GM12878 (cell line): ENCODE data around the gene CSDE1. TPM values are rescaled to one million over a fixed set of nuclear protein-coding genes. Genes with fewer than 3 reads are reported as not detected.

Experiments
- CEBPZ ChIP-seq: fragments of 150-350 bp; IDR thresholded peaks from 2 replicates; pipeline ENCODE4 v1.6.1; 2016; ENCODE audit warnings: low read depth, low read length
- polyA plus RNA-seq, 11 experiments: library from polyadenylated mRNA; depleted of rRNA in 4 of 11; unstranded in 6 of 11; stranded (reverse) in 5 of 11; fragments of >200 nt; fragmentation: Nextera tagmentation in 4 of 11; fragmentation: Illumina TruSeq in 1 of 11; extraction: Ambion mirVana in 4 of 11; extraction: Trizol in 1 of 11; gene quantifications; 1 replicate in 1 of 11; 2 replicates in 10 of 11; pipeline versions ENCODE4 v1.2.1 to v1.2.3, GENCODE V29; 2011 to 2016; ENCODE audit warnings: inconsistent platforms in 2 of 11, missing spikeins in 2 of 11, low read depth in 1 of 11
- small RNA-seq: library from RNA; depleted of rRNA; stranded (forward); fragments of <200 nt; gene quantifications from one replicate; pipeline ENCODE3, GENCODE V24; 2014
- total RNA-seq, 4 experiments: library from RNA; depleted of rRNA in 3 of 4; stranded (reverse); fragments of >200 nt in 3 of 4; fragmentation: Illumina TruSeq in 1 of 4; extraction: Trizol in 1 of 4; gene quantifications; 2 replicates each; pipeline versions ENCODE4 v1.2.1 to v1.2.3, GENCODE V29; 2013 to 2021

CSDE1 gene
- total and polyA plus RNA-seq, 10 of the 15 experiments (the other 5 are each of a cell fraction or from before 2014, with no cell fraction given), result 130 to 390 (median 246) TPM

GRCh38 chr1:114666954-114667353 lies 90.8 kb downstream of the CSDE1 start (continued):
- TF ChIP-seq CEBPZ, result no peak

Small RNA genes lying within 50 kb of the gene (small RNA-seq; reads per million reads assigned to genes)
- gene RN7SL432P (not detected), gene RNY1P13 (not detected)

Other genes starting within 250 kb of the CSDE1 start
- 27.7 and 40.3 TPM in 2 replicates for gene TRIM33, start 246.8 kb downstream of the CSDE1 start, total RNA-seq (2014; rRNA removed)
- 28.2 and 36.1 TPM in 2 replicates for gene TRIM33, start 246.8 kb downstream of the CSDE1 start, total RNA-seq (2014; rRNA removed; fragmentation: Illumina TruSeq; extraction: Trizol)
- 24.9 and 28.7 TPM in 2 replicates for gene TRIM33, start 246.8 kb downstream of the CSDE1 start, total RNA-seq (2021)
- 32.7 and 35.6 TPM in 2 replicates for gene TRIM33, start 246.8 kb downstream of the CSDE1 start, polyA plus RNA-seq (2011; rRNA removed)
- gene TRIM33, start 246.8 kb downstream of the CSDE1 start, polyA plus RNA-seq (2014; fragmentation: Illumina TruSeq; extraction: Trizol), result 27.3 and 36.5 TPM in 2 replicates
- 10 to 100 TPM in 1 of 2 experiments, 1 to 10 TPM in 1; 9.0 to 10.6 TPM for gene TRIM33, start 246.8 kb downstream of the CSDE1 start, polyA plus RNA-seq (2014; fragmentation: Nextera tagmentation; extraction: Ambion mirVana)
- gene TRIM33, start 246.8 kb downstream of the CSDE1 start, polyA plus RNA-seq (2014; rRNA removed), result 16.8 and 23.4 TPM in 2 replicates
- gene TRIM33, start 246.8 kb downstream of the CSDE1 start, polyA plus RNA-seq (2016; fragmentation: Nextera tagmentation; extraction: Ambion mirVana), result 10 to 100 TPM; 12.8 to 16.6 TPM
- 37.3 and 41.8 TPM in 2 replicates for gene BCAS2, start 176.4 kb downstream of the CSDE1 start, total RNA-seq (2014; rRNA removed)
- 58.3 and 60.2 TPM in 2 replicates for gene BCAS2, start 176.4 kb downstream of the CSDE1 start, total RNA-seq (2014; rRNA removed; fragmentation: Illumina TruSeq; extraction: Trizol)
- gene BCAS2, start 176.4 kb downstream of the CSDE1 start, total RNA-seq (2021), result 35.5 and 38.7 TPM in 2 replicates
- gene BCAS2, start 176.4 kb downstream of the CSDE1 start, polyA plus RNA-seq (2011; rRNA removed), result 49.1 and 88.5 TPM in 2 replicates
- gene BCAS2, start 176.4 kb downstream of the CSDE1 start, polyA plus RNA-seq (2014; fragmentation: Illumina TruSeq; extraction: Trizol), result 61.2 and 77.9 TPM in 2 replicates
- 100 to 1,000 TPM; 121 to 129 TPM for gene BCAS2, start 176.4 kb downstream of the CSDE1 start, polyA plus RNA-seq (2014; fragmentation: Nextera tagmentation; extraction: Ambion mirVana)
- 39.6 and 45.1 TPM in 2 replicates for gene BCAS2, start 176.4 kb downstream of the CSDE1 start, polyA plus RNA-seq (2014; rRNA removed)
- 100 to 1,000 TPM in 1 of 2 experiments, 10 to 100 TPM in 1; 99.6 to 105 TPM for gene BCAS2, start 176.4 kb downstream of the CSDE1 start, polyA plus RNA-seq (2016; fragmentation: Nextera tagmentation; extraction: Ambion mirVana)
- 0.06 TPM in 1 of 2 replicates, not detected in the other for gene DENND2C, start 87.9 kb downstream of the CSDE1 start, total RNA-seq (2014; rRNA removed)
- gene DENND2C, start 87.9 kb downstream of the CSDE1 start, total RNA-seq (2014; rRNA removed; fragmentation: Illumina TruSeq; extraction: Trizol), result 0.04 and 0.09 TPM in 2 replicates
- gene DENND2C, start 87.9 kb downstream of the CSDE1 start, total RNA-seq (2021), result 0.08 TPM in 1 of 2 replicates, not detected in the other
- 0.01 and 0.09 TPM in 2 replicates for gene DENND2C, start 87.9 kb downstream of the CSDE1 start, polyA plus RNA-seq (2011; rRNA removed)
- 0.08 and 0.10 TPM in 2 replicates for gene DENND2C, start 87.9 kb downstream of the CSDE1 start, polyA plus RNA-seq (2014; fragmentation: Illumina TruSeq; extraction: Trizol)
- not detected for gene DENND2C, start 87.9 kb downstream of the CSDE1 start, polyA plus RNA-seq (2014; fragmentation: Nextera tagmentation; extraction: Ambion mirVana)
- 0.03 and 0.06 TPM in 2 replicates for gene DENND2C, start 87.9 kb downstream of the CSDE1 start, polyA plus RNA-seq (2014; rRNA removed)
- gene DENND2C, start 87.9 kb downstream of the CSDE1 start, polyA plus RNA-seq (2016; fragmentation: Nextera tagmentation; extraction: Ambion mirVana), result under 1 TPM in 1 of 2 experiments, not detected in 1; 0.07 TPM
- gene AMPD1, start 62.4 kb downstream of the CSDE1 start, total RNA-seq (2014; rRNA removed), result not detected in 2 replicates
- gene AMPD1, start 62.4 kb downstream of the CSDE1 start, total RNA-seq (2014; rRNA removed; fragmentation: Illumina TruSeq; extraction: Trizol), result not detected in 2 replicates
- not detected in 2 replicates for gene AMPD1, start 62.4 kb downstream of the CSDE1 start, total RNA-seq (2021)
- not detected in 2 replicates for gene AMPD1, start 62.4 kb downstream of the CSDE1 start, polyA plus RNA-seq (2011; rRNA removed)
- gene AMPD1, start 62.4 kb downstream of the CSDE1 start, polyA plus RNA-seq (2014; fragmentation: Illumina TruSeq; extraction: Trizol), result 0.12 TPM in 1 of 2 replicates, not detected in the other
- gene AMPD1, start 62.4 kb downstream of the CSDE1 start, polyA plus RNA-seq (2014; fragmentation: Nextera tagmentation; extraction: Ambion mirVana), result not detected
- 0.14 TPM in 1 of 2 replicates, not detected in the other for gene AMPD1, start 62.4 kb downstream of the CSDE1 start, polyA plus RNA-seq (2014; rRNA removed)
- gene AMPD1, start 62.4 kb downstream of the CSDE1 start, polyA plus RNA-seq (2016; fragmentation: Nextera tagmentation; extraction: Ambion mirVana), result under 1 TPM in 1 of 2 experiments, not detected in 1; 0.30 TPM
- 65.7 and 81.7 TPM in 2 replicates for gene NRAS, start 41.2 kb downstream of the CSDE1 start, total RNA-seq (2014; rRNA removed)
- gene NRAS, start 41.2 kb downstream of the CSDE1 start, total RNA-seq (2014; rRNA removed; fragmentation: Illumina TruSeq; extraction: Trizol), result 71.3 and 72.0 TPM in 2 replicates
- gene NRAS, start 41.2 kb downstream of the CSDE1 start, total RNA-seq (2021), result 48.6 and 49.9 TPM in 2 replicates
- gene NRAS, start 41.2 kb downstream of the CSDE1 start, polyA plus RNA-seq (2011; rRNA removed), result 73.2 and 110 TPM in 2 replicates
- gene NRAS, start 41.2 kb downstream of the CSDE1 start, polyA plus RNA-seq (2014; fragmentation: Illumina TruSeq; extraction: Trizol), result 67.0 and 91.3 TPM in 2 replicates
- gene NRAS, start 41.2 kb downstream of the CSDE1 start, polyA plus RNA-seq (2014; fragmentation: Nextera tagmentation; extraction: Ambion mirVana), result 10 to 100 TPM; 31.7 to 33.0 TPM
- 31.6 and 36.7 TPM in 2 replicates for gene NRAS, start 41.2 kb downstream of the CSDE1 start, polyA plus RNA-seq (2014; rRNA removed)
- gene NRAS, start 41.2 kb downstream of the CSDE1 start, polyA plus RNA-seq (2016; fragmentation: Nextera tagmentation; extraction: Ambion mirVana), result 10 to 100 TPM; 66.7 to 68.1 TPM
- gene SIKE1, start 22.7 kb upstream of the CSDE1 start, total RNA-seq (2014; rRNA removed), result 67.0 and 71.3 TPM in 2 replicates
- gene SIKE1, start 22.7 kb upstream of the CSDE1 start, total RNA-seq (2014; rRNA removed; fragmentation: Illumina TruSeq; extraction: Trizol), result 34.3 and 35.6 TPM in 2 replicates
- 43.3 and 45.1 TPM in 2 replicates for gene SIKE1, start 22.7 kb upstream of the CSDE1 start, total RNA-seq (2021)
- gene SIKE1, start 22.7 kb upstream of the CSDE1 start, polyA plus RNA-seq (2011; rRNA removed), result 47.7 and 78.7 TPM in 2 replicates
- 23.3 and 27.7 TPM in 2 replicates for gene SIKE1, start 22.7 kb upstream of the CSDE1 start, polyA plus RNA-seq (2014; fragmentation: Illumina TruSeq; extraction: Trizol)
- gene SIKE1, start 22.7 kb upstream of the CSDE1 start, polyA plus RNA-seq (2014; fragmentation: Nextera tagmentation; extraction: Ambion mirVana), result 10 to 100 TPM; 10.4 to 12.8 TPM
- gene SIKE1, start 22.7 kb upstream of the CSDE1 start, polyA plus RNA-seq (2014; rRNA removed), result 51.6 and 55.3 TPM in 2 replicates
- 10 to 100 TPM; 59.0 to 60.3 TPM for gene SIKE1, start 22.7 kb upstream of the CSDE1 start, polyA plus RNA-seq (2016; fragmentation: Nextera tagmentation; extraction: Ambion mirVana)
- not detected in 2 replicates for gene SYCP1, start 96.9 kb upstream of the CSDE1 start, total RNA-seq (2014; rRNA removed)
- gene SYCP1, start 96.9 kb upstream of the CSDE1 start, total RNA-seq (2014; rRNA removed; fragmentation: Illumina TruSeq; extraction: Trizol), result not detected in 2 replicates
- gene SYCP1, start 96.9 kb upstream of the CSDE1 start, total RNA-seq (2021), result not detected in 2 replicates
- gene SYCP1, start 96.9 kb upstream of the CSDE1 start, polyA plus RNA-seq (2011; rRNA removed), result not detected in 2 replicates
- not detected in 2 replicates for gene SYCP1, start 96.9 kb upstream of the CSDE1 start, polyA plus RNA-seq (2014; fragmentation: Illumina TruSeq; extraction: Trizol)
- not detected for gene SYCP1, start 96.9 kb upstream of the CSDE1 start, polyA plus RNA-seq (2014; fragmentation: Nextera tagmentation; extraction: Ambion mirVana)
- not detected in 2 replicates for gene SYCP1, start 96.9 kb upstream of the CSDE1 start, polyA plus RNA-seq (2014; rRNA removed)
- gene SYCP1, start 96.9 kb upstream of the CSDE1 start, polyA plus RNA-seq (2016; fragmentation: Nextera tagmentation; extraction: Ambion mirVana), result not detected